ENCODE data around the gene NEDD8. TPM values are rescaled to one million over a fixed set of nuclear protein-coding genes. Genes with fewer than 3 reads are reported as not detected.
A peak's percentile ranks its signal among the peaks of the same experiment; 100 is the strongest.

Gene NEDD8
- total RNA-seq, 4 donors from 2014 or later = 54.7 to 137 (median 104) TPM

DNA sequence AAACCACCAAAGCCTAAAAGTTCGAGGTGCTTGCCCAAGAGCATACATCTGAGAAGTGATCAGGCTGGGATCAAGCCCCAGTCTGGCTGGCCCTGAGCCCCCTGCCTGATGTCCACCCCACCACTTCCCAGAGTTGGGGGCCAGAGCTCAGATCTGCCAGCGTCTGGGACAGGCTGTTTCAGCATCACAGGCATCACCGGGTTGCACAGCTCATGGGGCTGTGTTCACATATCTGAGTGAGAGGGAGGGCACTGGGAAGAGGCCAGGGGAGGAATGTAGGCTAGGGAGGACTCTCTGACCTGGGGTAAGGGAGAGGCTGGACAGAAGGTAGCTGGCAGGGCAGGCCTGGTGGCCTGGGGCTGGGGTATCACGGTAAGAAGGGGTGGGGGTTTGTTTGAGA, 24.8 kb upstream of the NEDD8 start:
- no peaks in the 10 kb centered on the region for H3K27me3 ChIP-seq
- no peak overlapping the region for H3K27ac ChIP-seq
- WGBS = 67% methylated on average over 4 of the region's 4 CpGs
- TF ChIP-seq EP300 (IDR thresholded peaks at IDR 0.05) (no peak), POLR2A (IDR thresholded peaks at IDR 0.05) (no peak), POLR2AphosphoS5 (IDR thresholded peaks at IDR 0.05) (no peak)
- TF ChIP-seq, protein P1, sequence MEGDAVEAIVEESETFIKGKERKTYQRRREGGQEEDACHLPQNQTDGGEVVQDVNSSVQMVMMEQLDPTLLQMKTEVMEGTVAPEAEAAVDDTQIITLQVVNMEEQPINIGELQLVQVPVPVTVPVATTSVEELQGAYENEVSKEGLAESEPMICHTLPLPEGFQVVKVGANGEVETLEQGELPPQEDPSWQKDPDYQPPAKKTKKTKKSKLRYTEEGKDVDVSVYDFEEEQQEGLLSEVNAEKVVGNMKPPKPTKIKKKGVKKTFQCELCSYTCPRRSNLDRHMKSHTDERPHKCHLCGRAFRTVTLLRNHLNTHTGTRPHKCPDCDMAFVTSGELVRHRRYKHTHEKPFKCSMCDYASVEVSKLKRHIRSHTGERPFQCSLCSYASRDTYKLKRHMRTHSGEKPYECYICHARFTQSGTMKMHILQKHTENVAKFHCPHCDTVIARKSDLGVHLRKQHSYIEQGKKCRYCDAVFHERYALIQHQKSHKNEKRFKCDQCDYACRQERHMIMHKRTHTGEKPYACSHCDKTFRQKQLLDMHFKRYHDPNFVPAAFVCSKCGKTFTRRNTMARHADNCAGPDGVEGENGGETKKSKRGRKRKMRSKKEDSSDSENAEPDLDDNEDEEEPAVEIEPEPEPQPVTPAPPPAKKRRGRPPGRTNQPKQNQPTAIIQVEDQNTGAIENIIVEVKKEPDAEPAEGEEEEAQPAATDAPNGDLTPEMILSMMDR (IDR thresholded peaks at IDR 0.05) = no peak
- H3K4me3 ChIP-seq = no peak overlapping the region
- no peaks in the 10 kb centered on the region for H3K9me3 ChIP-seq
- H3K4me1 ChIP-seq = peaks cover 15% of the 10 kb centered on the region
- H3K36me3 ChIP-seq = peaks cover 39% of the 10 kb centered on the region
- DNase-seq (ENCODE audit: low spot score in 2 of 2) = peak in 1 of 2 donors; percentile 51

DNA sequence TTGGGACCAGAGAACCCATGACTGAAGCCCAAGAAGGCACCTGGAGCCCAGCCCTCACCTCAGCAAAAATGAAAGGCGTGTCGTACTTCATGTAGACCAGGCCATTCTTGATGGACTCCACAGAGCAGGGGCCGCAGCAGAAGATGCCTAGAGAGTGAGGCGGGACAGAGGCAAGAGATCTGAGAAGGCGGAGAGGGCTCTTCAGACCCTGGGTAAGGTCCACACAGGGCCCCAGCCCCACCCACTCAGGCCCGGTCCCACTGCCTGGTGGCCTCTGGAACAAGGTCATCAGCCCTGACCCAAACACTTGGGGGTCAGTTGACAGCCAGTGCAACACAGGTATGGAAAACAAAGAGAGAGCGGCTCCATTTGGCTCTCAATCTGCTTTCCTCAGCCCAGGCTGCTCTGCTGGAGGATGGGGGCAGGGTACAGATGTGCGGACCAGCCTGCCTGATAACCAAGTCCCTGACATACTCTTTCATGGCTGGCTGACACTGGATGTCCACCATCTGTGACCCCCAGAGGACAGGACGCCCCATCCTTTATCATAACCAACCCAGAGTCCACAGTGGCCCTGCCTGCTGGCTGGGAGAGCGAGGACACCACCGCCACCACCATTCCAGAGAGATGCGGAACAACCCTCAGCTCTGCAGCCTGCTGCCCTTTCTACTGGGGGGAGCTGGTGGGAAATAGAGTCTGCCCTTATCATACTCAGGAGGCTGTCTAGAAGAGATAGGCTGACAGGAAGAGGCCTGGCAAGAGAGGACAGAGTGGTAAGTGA, 24.0 kb upstream of the NEDD8 start:
- peak in 1 of 2 donors; percentile 42 for DNase-seq (ENCODE audit: low spot score in 2 of 2)
- 89% methylated on average over 10 of the region's 12 CpGs for WGBS
- Histone ChIP-seq H3K36me3 (peaks cover 39% of the 10 kb centered on the region), H3K4me3 (no peak overlapping the region), H3K9me3 (no peaks in the 10 kb centered on the region), H3K27ac (no peak overlapping the region), H3K4me1 (peaks cover 15% of the 10 kb centered on the region), H3K27me3 (no peaks in the 10 kb centered on the region)
- no peak for TF ChIP-seq EP300 (IDR thresholded peaks at IDR 0.05)
- no peak for TF ChIP-seq POLR2A (IDR thresholded peaks at IDR 0.05)
- TF ChIP-seq POLR2AphosphoS5 (IDR thresholded peaks at IDR 0.05) = no peak
- TF ChIP-seq, protein P1 (IDR thresholded peaks at IDR 0.05) = no peak

DNA sequence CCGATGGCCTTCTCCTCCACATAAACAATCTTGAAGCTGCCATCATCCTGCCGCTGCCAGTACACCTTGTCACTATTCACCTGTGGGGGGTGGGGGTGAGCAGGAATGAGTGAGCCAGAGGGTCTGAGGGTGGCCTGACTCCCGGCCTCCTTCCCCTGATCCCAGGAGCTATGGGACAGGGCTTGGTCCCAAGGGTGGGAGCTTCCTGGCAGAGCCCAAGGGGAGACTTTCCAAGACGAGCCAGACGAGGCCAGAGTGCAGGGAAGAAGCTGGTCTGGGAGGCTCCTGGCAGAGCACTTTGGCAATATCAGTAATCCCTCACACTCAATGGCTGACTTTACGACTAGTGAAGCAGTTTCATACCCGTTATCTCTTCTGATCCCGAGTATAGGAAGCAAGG, 23.3 kb upstream of the NEDD8 start:
- 88% methylated on average over 8 of the region's 8 CpGs for WGBS
- no peak for TF ChIP-seq EP300 (IDR thresholded peaks at IDR 0.05)
- TF ChIP-seq, protein P1 (IDR thresholded peaks at IDR 0.05) = no peak
- TF ChIP-seq POLR2A (IDR thresholded peaks at IDR 0.05) = no peak
- no peak for TF ChIP-seq POLR2AphosphoS5 (IDR thresholded peaks at IDR 0.05)

DNA sequence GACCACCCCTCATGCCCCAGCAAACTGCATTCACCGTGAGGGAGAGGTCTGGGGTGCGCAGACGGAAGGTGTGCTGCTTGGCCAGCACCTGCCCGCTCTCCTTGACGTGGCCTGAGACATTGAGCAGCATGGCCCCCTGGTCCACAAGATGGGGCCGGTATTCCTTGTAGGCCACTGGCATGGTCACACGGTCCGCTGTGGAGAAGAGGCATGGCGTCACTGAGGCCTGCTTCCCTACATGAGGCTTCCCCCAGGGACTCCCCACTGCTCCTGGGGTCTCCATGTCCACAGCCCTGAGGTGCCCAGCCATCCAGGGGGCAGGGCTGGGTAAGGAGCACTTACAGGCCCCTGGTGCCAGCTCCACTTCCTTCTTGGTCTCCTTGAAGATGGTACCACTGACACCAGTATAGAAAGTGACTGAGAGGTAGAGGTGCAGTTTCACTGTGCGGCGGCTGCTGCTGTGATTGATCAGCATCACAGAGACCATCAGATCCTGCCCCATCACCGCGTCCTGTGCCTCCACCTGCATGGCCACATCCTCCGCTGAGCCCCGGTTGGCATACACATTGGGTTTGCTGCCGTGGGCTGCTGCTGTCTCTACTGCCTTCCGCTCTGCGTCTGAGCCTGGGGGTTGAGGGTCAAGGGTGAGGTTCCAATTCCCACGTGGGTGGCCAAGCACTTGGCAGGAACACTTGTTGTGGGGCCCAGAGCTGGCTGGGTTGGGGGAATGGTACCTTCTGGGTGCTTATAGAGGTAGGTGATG, 22.6 kb upstream of the NEDD8 start:
- H3K27ac ChIP-seq = no peak overlapping the region
- no peaks in the 10 kb centered on the region for H3K27me3 ChIP-seq
- no peak overlapping the region for H3K4me3 ChIP-seq
- WGBS = 98% methylated on average over 16 of the region's 19 CpGs
- peaks cover 10% of the 10 kb centered on the region for H3K4me1 ChIP-seq
- peaks cover 43% of the 10 kb centered on the region for H3K36me3 ChIP-seq
- H3K9me3 ChIP-seq = no peaks in the 10 kb centered on the region
- TF ChIP-seq POLR2AphosphoS5 (IDR thresholded peaks at IDR 0.05) = no peak
- TF ChIP-seq POLR2A (IDR thresholded peaks at IDR 0.05) = no peak
- TF ChIP-seq, protein P1 (IDR thresholded peaks at IDR 0.05) = no peak
- TF ChIP-seq EP300 (IDR thresholded peaks at IDR 0.05) = no peak
- DNase-seq (ENCODE audit: low spot score in 2 of 2) = no peak

More for the DNA sequence above, 23.3 kb upstream of the NEDD8 start:
- Histone ChIP-seq H3K4me3 (no peak overlapping the region), H3K27ac (no peak overlapping the region), H3K27me3 (no peaks in the 10 kb centered on the region), H3K9me3 (no peaks in the 10 kb centered on the region), H3K36me3 (peaks cover 43% of the 10 kb centered on the region), H3K4me1 (peaks cover 15% of the 10 kb centered on the region)
- peak in 1 of 2 donors; percentile 55 for DNase-seq (ENCODE audit: low spot score in 2 of 2)

DNA sequence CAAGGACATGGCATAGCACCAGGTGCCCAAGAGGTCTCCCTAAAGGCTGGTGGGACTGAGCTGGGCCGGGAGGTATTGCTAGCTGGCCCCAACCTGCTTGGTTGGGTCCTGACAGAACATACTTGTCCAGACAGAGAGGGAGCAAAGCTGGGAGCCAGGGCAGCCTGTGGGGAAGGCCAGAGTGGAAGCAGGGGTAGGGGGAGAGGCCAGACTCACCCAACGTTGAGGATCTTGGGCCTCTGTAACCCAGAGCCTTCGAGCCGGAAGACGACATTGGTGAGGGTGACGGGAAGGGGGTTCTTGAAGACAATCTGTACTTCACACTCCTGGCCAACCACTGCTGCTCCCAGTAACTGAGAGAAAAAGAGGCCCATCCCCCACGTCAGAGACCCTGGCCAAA, 21.8 kb upstream of the NEDD8 start:
- no peaks in the 10 kb centered on the region for H3K9me3 ChIP-seq
- H3K36me3 ChIP-seq = peaks cover 46% of the 10 kb centered on the region
- 89% methylated on average over 7 of the region's 7 CpGs for WGBS
- no peak overlapping the region for H3K27ac ChIP-seq
- H3K27me3 ChIP-seq = no peaks in the 10 kb centered on the region
- DNase-seq (ENCODE audit: low spot score in 2 of 2) = no peak
- H3K4me1 ChIP-seq = peaks cover 3% of the 10 kb centered on the region
- TF ChIP-seq, protein P1 (IDR thresholded peaks at IDR 0.05) = no peak
- TF ChIP-seq POLR2A (IDR thresholded peaks at IDR 0.05) (no peak), EP300 (IDR thresholded peaks at IDR 0.05) (no peak), POLR2AphosphoS5 (IDR thresholded peaks at IDR 0.05) (no peak)
- H3K4me3 ChIP-seq = no peak overlapping the region
